PC-9 (cell line): ENCODE results near the gene TMEM89. TPM values are rescaled to one million over a fixed set of nuclear protein-coding genes. Genes with fewer than 3 reads are reported as not detected.

Experiments used
- BruUV-seq: library from RNA; stranded (reverse); fragments of 400-500 nt; replicated peaks from 2 replicates; lab custom pipeline; 2021; lab: Mats Ljungman, UMichigan
- CTCF ChIA-PET: fragments of 300-600 bp; sonication (Branson Sonifier 250); formaldehyde crosslinking; loops from one replicate; lab custom pipeline; 2022; ENCODE audit warnings: antibody characterized with exemption; lab: Charles Lee
- POLR2A ChIA-PET: fragments of 300-600 bp; sonication (Branson Sonifier 250); formaldehyde crosslinking; loops from one replicate; lab custom pipeline; 2022; ENCODE audit warnings: antibody characterized with exemption; ENCODE audit not compliant: unreplicated experiment; lab: Charles Lee
- DNase-seq, 2 experiments: peaks; one replicate each; pipeline versions ENCODE4 v3.0.0 to v3.0.0-alpha.2; 2015 to 2022; ENCODE audit warnings: mixed read lengths in 1 of 2
- H2AFZ ChIP-seq: fragments of 200-600 bp; sonication (generic); 2 replicates; pipeline ENCODE4 v1.8.1; 2017; ENCODE audit warnings: antibody characterized with exemption
- H3F3A ChIP-seq: fragments of 200-600 bp; sonication (generic); 2 replicates; pipeline ENCODE4 v1.8.1; 2017; ENCODE audit warnings: antibody characterized with exemption, mild to moderate bottlenecking, low read depth; ENCODE audit not compliant: insufficient read depth
- H3K27ac ChIP-seq: fragments of 200-600 bp; sonication (generic); 2 replicates; pipeline ENCODE4 v1.6.1; 2016; ENCODE audit warnings: mixed run types
- H3K27me3 ChIP-seq: fragments of 200-600 bp; sonication (generic); 2 replicates; pipeline ENCODE4 v1.6.1; 2016; ENCODE audit warnings: low read depth, mixed run types; ENCODE audit not compliant: insufficient read depth
- H3K36me3 ChIP-seq: fragments of 200-600 bp; sonication (generic); 2 replicates; pipeline ENCODE4 v1.6.1; 2016; ENCODE audit warnings: low read depth, mixed run types
- H3K4me1 ChIP-seq: fragments of 200-600 bp; sonication (generic); replicated peaks from 2 replicates; pipeline ENCODE4 v1.6.1; 2016; ENCODE audit warnings: mixed run types; ENCODE audit not compliant: insufficient read depth
- H3K4me2 ChIP-seq: fragments of 200-600 bp; sonication (generic); 2 replicates; pipeline ENCODE4 v1.6.1; 2017; ENCODE audit warnings: mixed run types
- H3K4me3 ChIP-seq: fragments of 200-600 bp; sonication (generic); 2 replicates; pipeline ENCODE4 v1.6.1; 2016; ENCODE audit warnings: mixed run types
- H3K79me2 ChIP-seq: fragments of 200-600 bp; sonication (generic); 2 replicates; pipeline ENCODE4 v1.6.1; 2017; ENCODE audit warnings: low read depth, mixed run types
- H3K9me2 ChIP-seq: fragments of 200-600 bp; sonication (generic); 2 replicates; pipeline ENCODE4 v1.8.1; 2017; ENCODE audit warnings: mild to moderate bottlenecking; ENCODE audit not compliant: insufficient read depth
- H3K9me3 ChIP-seq: fragments of 200-600 bp; sonication (generic); 2 replicates; pipeline ENCODE4 v1.8.1; 2016; ENCODE audit warnings: low read depth; ENCODE audit not compliant: insufficient read depth
- H4K20me1 ChIP-seq: fragments of 200-600 bp; sonication (generic); 2 replicates; pipeline ENCODE4 v1.8.1; 2017; ENCODE audit not compliant: insufficient read depth
- CTCF ChIP-seq: fragments of 200-600 bp; sonication (generic); conservative IDR thresholded peaks from 2 replicates; pipeline ENCODE4 v1.6.1; 2017; ENCODE audit warnings: mixed run types, antibody characterized with exemption, mild to moderate bottlenecking, moderate library complexity
- EZH2 ChIP-seq: fragments of 200-600 bp; sonication (generic); IDR thresholded peaks from 2 replicates; pipeline ENCODE4 v1.8.0; 2017; ENCODE audit warnings: antibody characterized with exemption, low read depth
- intact Hi-C: fragments of 100-400 bp; cut with micrococcal nuclease; formaldehyde crosslinking; loops from one replicate; pipeline ENCODE4 v1.10.0; 2022; ENCODE audit not compliant: unreplicated experiment
- total RNA-seq: library from RNA; stranded (reverse); gene quantifications from 2 replicates; pipeline ENCODE4 v1.2.3, GENCODE V29; 2021

TMEM89 gene
- total RNA-seq, 1 experiment from 2014 or later, result not detected

- TSS peak; percentile 89 for BruUV-seq
- CTCF ChIA-PET, result interaction anchor here (0.6 to 2.8 kb wide), 2 partner anchors 23 to 414 kb away, joined by 3 to 6 read pairs; partner anchors contain the start of gene NCKIPSD
- TF ChIP-seq EZH2 (no peak), CTCF (peak; percentile 78)
- H4K20me1 ChIP-seq, result no peaks in the 10 kb centered on the region
- H3K4me3 ChIP-seq, result peak overlapping the region; percentile 76
- 0 out of 2 replicates have a peak, but pooled peaks cover 4% of the 10 kb centered on the region for H3K4me1 ChIP-seq
- POLR2A ChIA-PET, result interaction anchor here (0.6 to 0.7 kb wide), 3 partner anchors 27 to 263 kb away, joined by 4 to 6 read pairs (median 5); no protein-coding TSS in a partner anchor
- H3K36me3 ChIP-seq, result no peaks in the 10 kb centered on the region
- no peaks in the 10 kb centered on the region for H3K9me2 ChIP-seq
- peaks cover 10% of the 10 kb centered on the region; the same call in 1 of the 2 replicates for H3F3A ChIP-seq
- intact Hi-C loops, result loop anchor here (1.0 to 5.0 kb wide), 7 partner anchors 10 to 221 kb away; partner anchors contain the start of genes CCDC51, COL7A1, IP6K2 and TMA7
- DNase-seq, result peak; percentile 93 to 98
- H3K4me2 ChIP-seq, result peak overlapping the region; percentile 98
- H3K27ac ChIP-seq, result peak overlapping the region; percentile 93
- peak overlapping the region; percentile 76 for H2AFZ ChIP-seq
- H3K9me3 ChIP-seq, result no peaks in the 10 kb centered on the region; the same call in 1 of the 2 replicates
- H3K27me3 ChIP-seq, result no peaks in the 10 kb centered on the region
- H3K79me2 ChIP-seq, result no peaks in the 10 kb centered on the region
These were observed 42.1 kb upstream of the TMEM89 start for GRCh38 chr3:48663489-48664312.

- Histone ChIP-seq H3K27ac (peak within 1 kb of the TSS; percentile 93), H3K4me3 (peak within 1 kb of the TSS; percentile 76), H3K27me3 (no peaks in the 10 kb centered on the region), H3K79me2 (no peaks in the 10 kb centered on the region), H3K4me2 (peak within 1 kb of the TSS; percentile 98), H2AFZ (peak within 1 kb of the TSS; percentile 76), H3K9me2 (no peaks in the 10 kb centered on the region), H3K4me1 (0 out of 2 replicates have a peak, but pooled peaks cover 4% of the 10 kb centered on the region), H4K20me1 (no peaks in the 10 kb centered on the region), H3K36me3 (no peaks in the 10 kb centered on the region), H3F3A (peaks cover 10% of the 10 kb centered on the region; the same call in 1 of the 2 replicates), H3K9me3 (no peaks in the 10 kb centered on the region; the same call in 1 of the 2 replicates)
- intact Hi-C loops, result loop anchor here (1.0 to 5.0 kb wide), 6 partner anchors 10 to 221 kb away; partner anchors contain the start of genes CCDC51, COL7A1, IP6K2 and TMA7
- TF ChIP-seq EZH2 (no peak), CTCF (no peak)
- DNase-seq, result peak; percentile 49 to 79
- TSS peak; percentile 70 for BruUV-seq
- CTCF ChIA-PET, result interaction anchor here (0.6 to 2.8 kb wide), 2 partner anchors 23 to 413 kb away, joined by 3 to 6 read pairs; partner anchors contain the start of gene NCKIPSD
- POLR2A ChIA-PET, result interaction anchor here (0.5 to 0.7 kb wide), 4 partner anchors 53 to 422 kb away, joined by 3 to 4 read pairs (median 4); partner anchors contain the start of genes IP6K2 and ZNF589
These were observed 41.4 kb upstream of the TMEM89 start, which contains the start of gene CELSR3 for GRCh38 chr3:48662753-48663488. CELSR3 (minus strand) TSS chr3:48662886; CDS start chr3:48662634, 252 bp downstream.
